Cardiac muscle cell (in vitro differentiated cells and primary cell): ENCODE data around the gene DLK1. TPM values are rescaled to one million over a fixed set of nuclear protein-coding genes. Genes with fewer than 3 reads are reported as not detected.

ENCODE experiments used
- DNase-seq, 2 donors: peaks; one replicate each; pipeline versions ENCODE4 v3.0.0 to v3.0.0-alpha.2; 2010 to 2017; ENCODE audit warnings: low read depth in 1 of 2, low spot score in 1 of 2
- H3K27ac ChIP-seq: fragments of 200-600 bp; sonication (generic); 2 replicates; pipeline ENCODE4 v1.5.1; 2016
- H3K27me3 ChIP-seq: fragments of 200-600 bp; sonication (generic); 2 replicates; pipeline ENCODE4 v1.6.0; 2016; ENCODE audit warnings: control low read depth
- H3K36me3 ChIP-seq: fragments of 200-600 bp; sonication (generic); 2 replicates; pipeline ENCODE4 v1.5.1; 2016; ENCODE audit warnings: control low read depth
- H3K4me1 ChIP-seq: fragments of 200-600 bp; sonication (generic); 2 replicates; pipeline ENCODE4 v1.8.1; 2017; ENCODE audit warnings: low read depth, mild to moderate bottlenecking, mixed run types
- H3K4me3 ChIP-seq: fragments of 200-600 bp; sonication (generic); 2 replicates; pipeline ENCODE4 v1.5.1; 2016; ENCODE audit warnings: mild to moderate bottlenecking
- H3K9me3 ChIP-seq: fragments of 200-600 bp; sonication (generic); 2 replicates; pipeline ENCODE4 v1.5.1; 2017; ENCODE audit warnings: low read depth, mild to moderate bottlenecking, control low read depth
- polyA plus RNA-seq: library from polyadenylated mRNA; unstranded; fragments of >200 nt; fragmentation: Nextera tagmentation; extraction: Ambion mirVana; gene quantifications from 2 replicates; pipeline ENCODE4 v1.2.1, GENCODE V29; 2016
- total RNA-seq: library from RNA; depleted of rRNA; stranded (reverse); fragments of >200 nt; gene quantifications from 2 replicates; pipeline ENCODE4 v1.2.3, GENCODE V29; 2016
- TF ChIP-seq, protein P1 (sequence below): IDR thresholded peaks from 2 replicates; pipeline ENCODE4 v1.5.1; 2012; ENCODE audit warnings: low read depth, mild to moderate bottlenecking, low read length

DLK1 gene
- total and polyA plus RNA-seq, 2 experiments from 2014 or later, result 24.0 to 64.1 TPM

DNA sequence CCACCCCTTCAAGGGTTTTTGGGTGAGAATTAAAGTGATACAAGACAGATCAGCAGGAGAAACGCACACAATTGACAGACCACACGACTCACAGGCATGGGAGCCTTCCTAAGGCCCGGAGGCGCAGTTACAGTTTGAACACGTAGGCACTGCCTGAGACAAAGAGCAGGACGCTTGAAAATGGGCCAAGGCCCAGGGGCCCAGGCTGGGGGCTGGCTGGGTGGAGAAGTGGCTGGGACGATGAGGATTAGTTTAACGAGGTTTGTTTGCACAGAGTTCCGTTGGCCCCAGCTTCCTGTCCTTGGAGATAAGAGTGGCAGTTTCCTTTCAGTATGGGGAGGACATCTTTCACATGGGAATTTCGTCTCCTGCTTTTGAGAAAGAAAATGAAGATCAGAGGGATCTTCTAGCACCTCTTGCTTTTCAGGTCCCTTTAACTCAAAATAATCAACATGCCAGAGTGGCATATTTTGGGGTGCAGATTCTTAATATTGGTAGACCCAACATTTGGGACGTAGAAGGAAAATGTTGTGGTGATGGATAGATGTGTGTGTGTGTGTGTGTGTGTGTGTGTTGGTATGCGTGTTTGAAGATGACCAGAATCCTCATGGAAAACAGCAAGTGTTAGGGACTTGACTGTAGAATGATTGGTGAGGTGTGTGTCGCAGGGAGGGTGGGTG, 44.6 kb downstream of the DLK1 start:
- H3K27ac ChIP-seq, result no peak overlapping the region
- DNase-seq, result no peak
- H3K4me3 ChIP-seq, result no peak overlapping the region
- H3K9me3 ChIP-seq, result no peaks in the 10 kb centered on the region
- TF ChIP-seq, protein P1, sequence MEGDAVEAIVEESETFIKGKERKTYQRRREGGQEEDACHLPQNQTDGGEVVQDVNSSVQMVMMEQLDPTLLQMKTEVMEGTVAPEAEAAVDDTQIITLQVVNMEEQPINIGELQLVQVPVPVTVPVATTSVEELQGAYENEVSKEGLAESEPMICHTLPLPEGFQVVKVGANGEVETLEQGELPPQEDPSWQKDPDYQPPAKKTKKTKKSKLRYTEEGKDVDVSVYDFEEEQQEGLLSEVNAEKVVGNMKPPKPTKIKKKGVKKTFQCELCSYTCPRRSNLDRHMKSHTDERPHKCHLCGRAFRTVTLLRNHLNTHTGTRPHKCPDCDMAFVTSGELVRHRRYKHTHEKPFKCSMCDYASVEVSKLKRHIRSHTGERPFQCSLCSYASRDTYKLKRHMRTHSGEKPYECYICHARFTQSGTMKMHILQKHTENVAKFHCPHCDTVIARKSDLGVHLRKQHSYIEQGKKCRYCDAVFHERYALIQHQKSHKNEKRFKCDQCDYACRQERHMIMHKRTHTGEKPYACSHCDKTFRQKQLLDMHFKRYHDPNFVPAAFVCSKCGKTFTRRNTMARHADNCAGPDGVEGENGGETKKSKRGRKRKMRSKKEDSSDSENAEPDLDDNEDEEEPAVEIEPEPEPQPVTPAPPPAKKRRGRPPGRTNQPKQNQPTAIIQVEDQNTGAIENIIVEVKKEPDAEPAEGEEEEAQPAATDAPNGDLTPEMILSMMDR, result no peak
- no peaks in the 10 kb centered on the region for H3K36me3 ChIP-seq
- peaks cover 9% of the 10 kb centered on the region for H3K4me1 ChIP-seq
- no peaks in the 10 kb centered on the region for H3K27me3 ChIP-seq

DNA sequence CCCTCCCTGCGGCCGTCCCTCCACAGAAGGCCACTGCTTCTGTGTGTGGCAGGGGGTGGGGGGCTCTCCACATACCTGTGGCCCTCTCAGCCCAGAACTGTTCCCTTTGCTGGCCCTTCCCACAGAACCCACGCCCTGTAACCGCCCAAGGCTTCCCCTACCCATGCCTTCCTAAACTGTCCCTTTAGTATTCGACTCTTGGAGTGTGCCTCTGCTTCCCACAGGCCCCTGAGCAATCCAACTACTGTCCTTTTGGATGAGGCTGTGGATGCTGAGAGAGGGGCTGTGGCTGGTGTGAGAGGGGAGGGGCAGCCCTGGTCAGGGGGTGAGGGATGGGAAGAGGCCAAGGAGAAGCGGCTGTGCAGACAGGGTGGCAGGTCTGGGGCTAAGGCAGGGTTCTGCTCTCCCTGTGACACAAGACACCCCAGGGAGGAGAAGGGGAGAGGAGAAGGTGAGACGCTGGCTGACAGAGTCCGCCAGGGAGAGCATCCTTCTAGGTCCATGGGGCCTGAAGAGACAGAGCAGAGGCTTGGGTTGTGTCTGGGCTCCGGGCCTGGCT, 46.0 kb downstream of the DLK1 start:
- no peak overlapping the region for H3K27ac ChIP-seq
- no peaks in the 10 kb centered on the region for H3K36me3 ChIP-seq
- TF ChIP-seq, protein P1, result no peak
- no peak for DNase-seq
- no peaks in the 10 kb centered on the region for H3K9me3 ChIP-seq
- no peak overlapping the region for H3K4me3 ChIP-seq
- peaks cover 10% of the 10 kb centered on the region for H3K4me1 ChIP-seq
- H3K27me3 ChIP-seq, result no peaks in the 10 kb centered on the region

DNA sequence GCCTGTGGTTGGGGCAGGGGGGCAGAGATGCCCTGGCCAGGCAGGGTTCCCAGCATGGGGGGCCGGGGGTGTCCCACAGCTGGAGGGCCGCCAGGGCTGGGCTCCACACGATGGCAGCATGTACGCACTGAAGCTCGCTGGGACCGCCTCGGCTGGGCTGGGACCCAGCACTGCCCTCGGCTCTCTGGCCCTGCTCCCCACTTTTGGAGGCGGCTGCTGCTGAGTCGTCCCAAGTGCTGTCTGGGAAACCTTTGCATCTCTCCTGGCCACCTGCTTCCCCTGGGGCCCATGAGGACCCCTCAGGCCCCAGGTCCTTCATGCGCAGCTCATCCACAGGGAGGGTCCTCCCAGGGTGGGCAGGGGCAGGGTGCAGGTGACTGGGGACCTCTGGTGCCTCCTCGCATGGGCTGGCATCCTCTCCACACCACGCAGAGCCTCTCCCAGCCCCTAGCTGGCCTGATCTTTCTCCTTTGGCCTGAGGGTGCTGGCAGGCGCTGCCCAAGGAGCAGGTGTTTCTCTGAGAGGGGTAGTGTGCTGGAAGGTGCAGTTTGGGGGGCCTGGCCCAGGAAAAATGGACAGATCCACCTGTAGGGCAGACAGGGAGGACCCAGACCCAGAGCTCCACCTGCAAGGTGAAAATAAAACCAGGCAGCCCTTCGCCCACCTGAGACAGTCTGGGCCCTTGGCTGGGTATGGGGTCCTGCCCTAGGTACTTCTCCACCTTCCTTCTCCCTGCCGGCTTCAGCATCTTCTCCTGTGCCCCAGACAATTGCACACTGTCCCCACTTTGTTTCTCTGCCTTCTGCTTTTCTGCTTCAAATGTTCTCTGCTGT, 46.9 kb downstream of the DLK1 start:
- TF ChIP-seq, protein P1, result no peak
- Histone ChIP-seq H3K27me3 (no peaks in the 10 kb centered on the region), H3K9me3 (no peaks in the 10 kb centered on the region), H3K27ac (no peak overlapping the region), H3K4me1 (peaks cover 10% of the 10 kb centered on the region), H3K36me3 (no peaks in the 10 kb centered on the region), H3K4me3 (no peak overlapping the region)
- no peak for DNase-seq

DNA sequence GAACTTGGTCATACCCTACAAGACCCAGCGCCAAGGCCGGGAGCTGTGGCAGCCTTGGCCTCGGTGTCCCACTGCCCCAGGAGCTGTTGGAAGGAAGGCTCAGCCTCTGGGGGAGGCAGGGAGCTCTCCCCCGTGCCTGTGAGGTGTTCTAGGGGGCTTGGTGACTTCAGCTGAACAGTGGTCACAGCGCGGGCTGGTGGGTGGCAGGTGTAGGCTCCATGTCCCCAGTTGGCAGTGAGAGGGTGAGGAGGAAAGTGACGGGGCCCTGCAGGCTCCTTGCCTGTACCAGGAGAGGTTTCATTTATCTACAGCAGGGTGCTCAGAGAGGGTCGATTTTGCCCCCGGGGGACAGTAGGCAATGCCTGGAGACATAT, 47.5 kb downstream of the DLK1 start:
- Histone ChIP-seq H3K4me3 (no peak overlapping the region), H3K4me1 (peaks cover 10% of the 10 kb centered on the region), H3K9me3 (no peaks in the 10 kb centered on the region), H3K27me3 (no peaks in the 10 kb centered on the region), H3K36me3 (no peaks in the 10 kb centered on the region), H3K27ac (no peak overlapping the region)
- no peak for DNase-seq
- TF ChIP-seq, protein P1, result no peak

DNA sequence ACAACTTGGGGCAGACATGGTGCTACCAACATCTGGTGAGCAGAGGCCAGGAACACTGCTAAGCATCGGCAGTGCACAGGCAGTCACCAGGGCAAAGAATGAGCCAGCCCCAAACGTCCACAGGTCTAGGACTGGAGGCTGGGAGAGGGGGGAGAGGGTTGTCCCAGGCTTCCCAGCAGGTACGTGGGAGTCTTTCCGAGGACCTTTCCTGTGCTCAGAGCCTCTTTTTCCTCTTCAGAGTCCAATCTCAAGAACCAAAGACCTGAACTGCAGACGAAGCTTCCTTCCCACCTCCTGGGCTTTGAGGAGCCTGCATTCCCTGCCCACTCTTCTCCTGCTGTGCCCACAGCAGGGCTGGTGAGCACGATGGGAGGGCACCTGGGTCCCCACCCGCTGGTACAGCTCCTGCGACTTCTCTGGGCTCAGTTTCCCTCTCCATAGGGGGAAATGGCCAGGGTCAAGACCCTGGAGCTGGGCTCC, 48.7 kb downstream of the DLK1 start:
- peaks cover 10% of the 10 kb centered on the region for H3K4me1 ChIP-seq

More for the DNA sequence above, 48.7 kb downstream of the DLK1 start:
- TF ChIP-seq, protein P1, result no peak
- Histone ChIP-seq H3K9me3 (no peaks in the 10 kb centered on the region), H3K4me3 (no peak overlapping the region), H3K27me3 (no peaks in the 10 kb centered on the region), H3K36me3 (no peaks in the 10 kb centered on the region), H3K27ac (no peak overlapping the region)
- no peak for DNase-seq
